Transverse colon (tissue), 4 donors: Measurements from ENCODE around the gene MED13. TPM values are rescaled to one million over a fixed set of nuclear protein-coding genes. Genes with fewer than 3 reads are reported as not detected.

ENCODE experiments used
- DNase-seq: peaks from one replicate; pipeline ENCODE4 v3.0.0-alpha.2; 2019
- H3K27ac ChIP-seq, 4 donors: fragments of 200-600 bp; sonication (generic); 2 replicates each; pipeline ENCODE4 v1.5.1; 2016 to 2018; ENCODE audit warnings: inconsistent platforms in 4 of 4
- H3K27me3 ChIP-seq: fragments of 200-600 bp; sonication (generic); 2 replicates; pipeline ENCODE4 v1.5.1; 2017; ENCODE audit warnings: inconsistent platforms
- H3K36me3 ChIP-seq, 4 donors: fragments of 200-600 bp; sonication (generic); 2 replicates each; pipeline ENCODE4 v1.5.1; 2017 to 2019; ENCODE audit warnings: inconsistent platforms in 4 of 4
- H3K4me1 ChIP-seq, 4 donors: fragments of 200-600 bp; sonication (generic); 2 replicates each; pipeline ENCODE4 v1.5.1; 2017 to 2020; ENCODE audit warnings: inconsistent platforms in 4 of 4
- H3K4me3 ChIP-seq, 4 donors: fragments of 200-600 bp; sonication (generic); 1 replicate in 1 of 4; 2 replicates in 3 of 4; pipeline versions ENCODE4 v1.5.1 to v1.6.1; 2017 to 2019; ENCODE audit warnings: inconsistent platforms in 4 of 4
- H3K9me3 ChIP-seq, 2 donors: fragments of 200-600 bp; sonication (generic); 2 replicates each; pipeline ENCODE4 v1.5.1; 2017 to 2019; ENCODE audit warnings: inconsistent platforms in 2 of 2
- CTCF ChIP-seq, 5 experiments: fragments of 200-600 bp in 3 of 5; fragments of 450-650 bp in 2 of 5; sonication (generic) in 3 of 5; IDR thresholded peaks; 1 replicate in 2 of 5; 2 replicates in 3 of 5; pipeline ENCODE4 v1.5.1; 2016 to 2017; ENCODE audit warnings: antibody characterized with exemption in 5 of 5, inconsistent platforms in 3 of 5, mild to moderate bottlenecking in 2 of 5, moderate library complexity in 1 of 5
- EP300 ChIP-seq: sonication (generic); formaldehyde crosslinking; IDR thresholded peaks from one replicate; pipeline ENCODE4 v1.6.1; 2017; ENCODE audit warnings: antibody characterized with exemption, low read depth
- POLR2A ChIP-seq: fragments of 450-650 bp; IDR thresholded peaks from one replicate; pipeline ENCODE4 v1.6.1; 2016; ENCODE audit warnings: antibody characterized with exemption, mild to moderate bottlenecking, moderate library complexity
- POLR2AphosphoS5 ChIP-seq, 3 donors: sonication (generic); formaldehyde crosslinking; IDR thresholded peaks; one replicate each; pipeline ENCODE4 v1.6.1; 2016; ENCODE audit warnings: antibody characterized with exemption in 3 of 3
- WGBS, 2 donors: methylation state at CpG; one replicate each; pipeline ENCODE4 v1.1.5; 2018; ENCODE audit warnings: low coverage in 1 of 2; 5-methylcytosine and 5-hydroxymethylcytosine counted together
- in situ Hi-C, 4 donors: fragments of 200-750 bp; cut with MboI; loops; one replicate each; pipeline versions ENCODE4 v1.15.0 to v1.15.1; 2017; ENCODE audit warnings: low sequenced_read_pairs in 3 of 4, low pct_ligation_motif_present in 1 of 4, low pct_unique_long_range_greater_than_20kb in 1 of 4
- intact Hi-C: fragments of 100-400 bp; cut with DNase I; formaldehyde crosslinking; loops from one replicate; pipeline ENCODE4 v1.15.1; 2023; ENCODE audit warnings: low total_unique reads
- total RNA-seq, 4 donors: library from RNA; depleted of rRNA; stranded (reverse); fragments of >200 nt; gene quantifications; one replicate each; pipeline ENCODE4 v1.1.0, GENCODE V29; 2016

The MED13 gene
- total RNA-seq, 4 donors from 2014 or later: 75.0 to 131 (median 105) TPM

- H3K36me3 ChIP-seq: no peaks in the 10 kb centered on the region
- no peaks in the 10 kb centered on the region for H3K27me3 ChIP-seq
- no peak for TF ChIP-seq CTCF (IDR thresholded peaks at IDR 0.05)
- peak in 1 of 3 donors; percentile 10 for TF ChIP-seq POLR2AphosphoS5 (IDR thresholded peaks at IDR 0.05)
- 45 to 58% methylated on average over 2 to 3 of the region's 3 CpGs for WGBS, 2 donors
- peaks cover 0 to 28% (median 13%) of the 10 kb centered on the region in 4 donors for H3K4me1 ChIP-seq
- no peak for DNase-seq
- H3K9me3 ChIP-seq: no peaks in the 10 kb centered on the region
- H3K4me3 ChIP-seq: peak overlapping the region in 1 of 4 donors; percentile 2
- in situ Hi-C loops: loop anchor here in 1 of 4 donors (25.0 kb wide), 1 partner anchor 474 kb away; no protein-coding TSS in a partner anchor
- H3K27ac ChIP-seq: peak overlapping the region; percentile 74 to 79 (median 77)
- intact Hi-C loops: no loop called here
Measured at GRCh38 chr17:62110923-62111484, 45.9 kb upstream of the MED13 start.

GRCh38 chr17:62109924-62110323 lies 44.8 kb upstream of the MED13 start:
- Histone ChIP-seq H3K27ac (peak overlapping the region in 3 of 4 donors; percentile 72 to 79 (median 78)), H3K36me3 (no peaks in the 10 kb centered on the region), H3K4me1 (peaks cover 0 to 28% (median 13%) of the 10 kb centered on the region in 4 donors), H3K4me3 (no peak overlapping the region), H3K27me3 (no peaks in the 10 kb centered on the region), H3K9me3 (no peaks in the 10 kb centered on the region)
- in situ Hi-C loops: loop anchor here in 1 of 4 donors (25.0 kb wide), 1 partner anchor 473 kb away; no protein-coding TSS in a partner anchor
- intact Hi-C loops: no loop called here
- 74 to 81% methylated on average over 4 of the region's 4 CpGs for WGBS, 2 donors
- TF ChIP-seq POLR2A (no peak), EP300 (no peak), POLR2AphosphoS5 (IDR thresholded peaks at IDR 0.05) (no peak), CTCF (IDR thresholded peaks at IDR 0.05) (no peak)
- DNase-seq: no peak

GRCh38 chr17:62109378-62109902 lies 44.4 kb upstream of the MED13 start:
- peak; percentile 36 to 82 (median 65) for TF ChIP-seq CTCF (IDR thresholded peaks at IDR 0.05)
- TF ChIP-seq POLR2AphosphoS5 (IDR thresholded peaks at IDR 0.05): no peak
- TF ChIP-seq EP300: no peak
- TF ChIP-seq POLR2A: no peak

GRCh38 chr17:62105861-62106260 lies 40.8 kb upstream of the MED13 start:
- Histone ChIP-seq H3K4me1 (peaks cover 0 to 16% (median 8%) of the 10 kb centered on the region in 4 donors), H3K4me3 (no peak overlapping the region), H3K9me3 (no peaks in the 10 kb centered on the region), H3K27ac (no peak overlapping the region), H3K36me3 (no peaks in the 10 kb centered on the region), H3K27me3 (no peaks in the 10 kb centered on the region)
- TF ChIP-seq EP300 (no peak), POLR2A (no peak), POLR2AphosphoS5 (IDR thresholded peaks at IDR 0.05) (no peak), CTCF (IDR thresholded peaks at IDR 0.05) (no peak)
- intact Hi-C loops: no loop called here
- WGBS, 2 donors: 100% methylated on average over 1 of the region's 1 CpG; no CpG with 5 or more reads in 1 of the 2 donors
- no peak for DNase-seq
- in situ Hi-C loops: loop anchor here in 1 of 4 donors (25.0 kb wide), 1 partner anchor 469 kb away; no protein-coding TSS in a partner anchor

More at GRCh38 chr17:62109378-62109902, 44.4 kb upstream of the MED13 start:
- Histone ChIP-seq H3K27me3 (no peaks in the 10 kb centered on the region), H3K4me3 (no peak overlapping the region), H3K27ac (peak overlapping the region in 2 of 4 donors; percentile 72 to 79), H3K4me1 (peaks cover 0 to 28% (median 13%) of the 10 kb centered on the region in 4 donors), H3K36me3 (no peaks in the 10 kb centered on the region), H3K9me3 (no peaks in the 10 kb centered on the region)
- in situ Hi-C loops (loop anchor here in 1 of 4 donors (25.0 kb wide), 1 partner anchor 472 kb away; no protein-coding TSS in a partner anchor), intact Hi-C loops (no loop called here)
- WGBS, 2 donors: 10% methylated on average over 2 of the region's 2 CpGs; no CpG with 5 or more reads in 1 of the 2 donors
- DNase-seq: peak; percentile 78
